GM12801 (cell line): ENCODE measurements around the gene TLCD5.

Source experiments
- CTCF ChIP-seq: IDR thresholded peaks from one replicate; pipeline ENCODE4 v1.5.1; 2011; ENCODE audit warnings: control low read depth; ENCODE audit not compliant: insufficient read length; ENCODE audit errors: extremely low read depth

Gene TLCD5

GRCh38 chr11:120308081-120308480, 17.0 kb upstream of the TLCD5 start:
- no peak for TF ChIP-seq CTCF

- no peak for TF ChIP-seq CTCF
These were observed 14.2 kb upstream of the TLCD5 start for GRCh38 chr11:120310870-120311269.

- TF ChIP-seq CTCF: no peak
These were observed 10.2 kb upstream of the TLCD5 start for GRCh38 chr11:120314861-120315260.

- no peak for TF ChIP-seq CTCF
These were observed 8.0 kb upstream of the TLCD5 start for GRCh38 chr11:120316880-120317688.

GRCh38 chr11:120317689-120318480, 7.2 kb upstream of the TLCD5 start:
- no peak for TF ChIP-seq CTCF

- no peak for TF ChIP-seq CTCF
These were observed 6.2 kb upstream of the TLCD5 start for GRCh38 chr11:120318906-120319305.

GRCh38 chr11:120326228-120326627, 1.1 kb downstream of the TLCD5 start:
- no peak for TF ChIP-seq CTCF
